GM12872 (cell line): ENCODE data around the gene MT1B.

ENCODE experiments used
- CTCF ChIP-seq: IDR thresholded peaks from 3 replicates; pipeline ENCODE4 v1.5.1; 2011; ENCODE audit warnings: low read depth, mild to moderate bottlenecking, low read length, moderate library complexity; ENCODE audit not compliant: insufficient read depth

MT1B gene

DNA sequence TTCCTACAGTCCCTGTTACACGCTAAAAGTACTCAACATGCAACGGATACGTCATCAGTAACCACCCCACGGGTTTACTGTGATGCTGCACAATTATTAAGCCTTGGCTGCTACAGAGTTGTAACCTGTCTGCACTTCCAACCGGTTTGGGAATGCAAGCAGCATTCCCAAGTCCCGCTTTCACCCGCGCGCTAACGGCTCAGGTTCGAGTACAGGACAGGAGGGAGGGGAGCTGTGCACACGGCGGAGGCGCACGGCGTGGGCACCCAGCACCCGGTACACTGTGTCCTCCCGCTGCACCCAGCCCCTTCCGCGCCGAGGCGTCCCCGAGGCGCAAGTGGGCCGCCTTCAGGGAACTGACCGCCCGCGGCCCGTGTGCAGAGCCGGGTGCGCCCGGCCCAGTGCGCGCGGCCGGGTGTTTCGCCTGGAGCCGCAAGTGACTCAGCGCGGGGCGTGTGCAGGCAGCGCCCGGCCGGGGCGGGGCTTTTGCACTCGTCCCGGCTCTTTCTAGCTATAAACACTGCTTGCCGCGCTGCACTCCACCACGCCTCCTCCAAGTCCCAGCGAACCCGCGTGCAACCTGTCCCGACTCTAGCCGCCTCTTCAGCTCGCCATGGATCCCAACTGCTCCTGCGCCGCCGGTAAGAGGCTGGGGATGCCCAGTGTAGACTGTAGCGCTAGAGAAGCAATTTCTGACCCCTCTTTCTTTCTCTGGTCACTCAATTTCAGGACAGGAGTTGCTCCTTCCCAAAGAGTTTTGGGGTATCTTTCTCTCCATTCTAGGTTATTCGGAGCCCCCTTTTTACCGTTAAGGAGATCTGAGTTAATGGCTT, 43.4 kb upstream of the MT1B start, which contains the start of gene MT2A:
TSS of gene MT2A (plus strand) at position 542 of the 833 bp plus-strand sequence. CDS start at position 614, 72 bp downstream.
- no peak for TF ChIP-seq CTCF

GRCh38 chr16:56608876-56609462, 42.7 kb upstream of the MT1B start:
- TF ChIP-seq CTCF, result 0 out of 3 replicates have a peak, but pooled peaks have one; percentile 3

DNA sequence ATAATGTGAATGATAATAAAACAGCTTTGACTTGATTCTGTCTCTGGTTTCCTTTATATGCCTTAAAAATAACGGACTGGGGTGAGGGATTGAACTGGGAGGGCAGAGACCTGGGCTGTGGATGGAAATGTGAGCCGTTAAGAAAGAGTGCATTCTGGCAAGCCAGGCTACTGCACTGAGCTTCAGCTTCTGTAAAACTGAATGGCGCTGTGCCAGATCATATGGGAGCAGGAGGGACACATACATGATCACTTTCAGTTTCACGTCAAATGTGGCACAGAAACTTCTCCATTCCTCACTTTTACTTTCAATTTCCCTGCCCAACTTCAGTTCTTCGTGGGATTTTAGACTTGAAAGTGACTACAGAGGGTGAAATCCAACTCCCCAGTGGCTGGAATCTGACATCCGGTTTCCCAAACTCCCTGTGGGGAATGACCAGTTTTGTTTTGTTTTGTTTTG, 42.2 kb upstream of the MT1B start:
- no peak for TF ChIP-seq CTCF

DNA sequence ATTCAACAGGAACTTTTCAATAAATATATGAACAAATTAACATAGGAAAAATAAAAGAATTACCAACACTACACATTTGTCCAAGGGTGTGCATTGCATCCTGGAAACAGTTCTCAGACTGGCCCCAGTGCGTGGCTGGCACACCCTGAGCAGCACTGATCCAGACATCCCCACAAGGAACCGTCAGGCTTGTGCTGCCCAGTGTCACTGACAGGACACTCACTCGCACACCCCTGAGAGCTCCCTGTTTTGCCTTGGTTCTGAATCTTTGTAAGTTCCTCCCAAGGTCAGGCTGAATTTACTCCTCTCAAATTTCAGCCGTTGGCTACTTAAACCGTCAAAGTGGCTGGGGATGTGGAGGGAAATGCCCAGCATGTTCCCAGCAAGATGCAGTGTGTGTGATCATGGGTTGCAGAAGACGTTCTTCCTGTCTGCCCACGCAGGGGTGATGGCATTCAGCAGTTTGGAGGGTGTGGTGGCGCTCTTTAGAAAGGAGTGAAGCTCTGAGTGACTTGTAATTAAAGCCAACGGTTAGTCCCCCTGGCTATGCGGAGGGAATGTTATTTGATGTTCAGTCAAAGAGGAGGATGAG, 41.6 kb upstream of the MT1B start:
- no peak for TF ChIP-seq CTCF

GRCh38 chr16:56610609-56611111, 41.0 kb upstream of the MT1B start:
- TF ChIP-seq CTCF, result no peak

GRCh38 chr16:56611281-56611833, 40.3 kb upstream of the MT1B start:
- TF ChIP-seq CTCF, result no peak

DNA sequence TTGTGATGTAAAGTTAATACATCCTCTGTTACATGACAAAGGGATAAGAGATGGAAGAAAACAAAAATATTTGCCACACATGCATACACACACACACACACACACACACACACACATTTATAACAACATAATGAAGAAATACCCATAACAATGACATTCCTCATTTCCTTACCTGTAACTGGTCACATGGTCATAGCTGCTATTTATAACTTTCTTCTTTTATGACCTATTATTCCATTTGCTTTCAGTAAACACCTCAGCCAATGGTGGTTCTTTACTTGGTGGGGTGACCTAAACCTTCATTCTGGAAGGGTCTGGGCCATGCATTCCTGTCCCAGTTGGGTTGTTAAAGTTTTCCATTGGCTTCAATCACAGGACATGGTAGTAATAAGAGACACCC, 38.0 kb upstream of the MT1B start:
- no peak for TF ChIP-seq CTCF
